HG03469 (cell line): Measurements from ENCODE around the gene ARHGEF12.

Experiments used
- ATAC-seq: cut with Tn5 transposase; IDR thresholded peaks from one replicate; pipeline ENCODE4 v1.9.1; 2021; ENCODE audit warnings: mild to moderate bottlenecking, moderate library complexity, moderate number of reproducible peaks; ENCODE audit not compliant: unreplicated experiment

Gene ARHGEF12

DNA sequence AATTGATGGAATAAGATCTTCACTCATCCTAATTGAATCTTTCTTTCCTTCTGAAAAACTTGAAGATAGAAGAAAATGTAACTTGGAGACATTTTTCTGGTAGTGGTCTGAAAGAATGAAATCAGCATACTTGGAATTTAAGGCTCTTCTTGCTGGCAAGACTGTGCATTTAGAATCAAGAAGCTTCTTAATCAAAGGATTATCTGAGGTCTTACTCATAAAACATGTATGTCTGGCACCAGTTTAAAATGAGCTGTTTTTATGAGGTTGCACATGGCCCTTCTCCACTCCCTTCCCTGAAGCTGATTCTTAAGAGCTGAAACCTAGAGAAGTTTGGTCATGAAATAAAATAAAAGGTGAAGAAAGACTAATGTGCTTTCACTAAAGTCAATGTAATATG, 77.3 kb downstream of the ARHGEF12 start:
- ATAC-seq = no peak

DNA sequence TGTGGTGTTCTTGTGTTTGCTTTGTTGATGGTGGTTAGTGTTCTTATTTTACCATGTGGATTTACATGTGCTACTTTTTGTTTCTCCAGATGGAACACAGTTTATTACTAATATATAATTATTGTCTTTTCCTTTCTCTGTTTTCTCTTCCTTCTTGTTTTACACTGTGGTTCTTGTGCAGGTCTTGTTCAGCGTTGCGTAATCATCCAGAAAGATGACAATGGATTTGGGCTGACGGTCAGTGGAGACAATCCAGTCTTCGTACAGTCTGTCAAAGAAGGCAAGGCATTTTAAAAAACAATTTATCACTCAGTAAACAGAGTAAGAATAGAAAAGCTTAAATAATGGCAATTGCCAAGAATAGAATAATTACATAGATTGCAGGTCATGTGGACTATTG, 84.4 kb downstream of the ARHGEF12 start:
- ATAC-seq = no peak

DNA sequence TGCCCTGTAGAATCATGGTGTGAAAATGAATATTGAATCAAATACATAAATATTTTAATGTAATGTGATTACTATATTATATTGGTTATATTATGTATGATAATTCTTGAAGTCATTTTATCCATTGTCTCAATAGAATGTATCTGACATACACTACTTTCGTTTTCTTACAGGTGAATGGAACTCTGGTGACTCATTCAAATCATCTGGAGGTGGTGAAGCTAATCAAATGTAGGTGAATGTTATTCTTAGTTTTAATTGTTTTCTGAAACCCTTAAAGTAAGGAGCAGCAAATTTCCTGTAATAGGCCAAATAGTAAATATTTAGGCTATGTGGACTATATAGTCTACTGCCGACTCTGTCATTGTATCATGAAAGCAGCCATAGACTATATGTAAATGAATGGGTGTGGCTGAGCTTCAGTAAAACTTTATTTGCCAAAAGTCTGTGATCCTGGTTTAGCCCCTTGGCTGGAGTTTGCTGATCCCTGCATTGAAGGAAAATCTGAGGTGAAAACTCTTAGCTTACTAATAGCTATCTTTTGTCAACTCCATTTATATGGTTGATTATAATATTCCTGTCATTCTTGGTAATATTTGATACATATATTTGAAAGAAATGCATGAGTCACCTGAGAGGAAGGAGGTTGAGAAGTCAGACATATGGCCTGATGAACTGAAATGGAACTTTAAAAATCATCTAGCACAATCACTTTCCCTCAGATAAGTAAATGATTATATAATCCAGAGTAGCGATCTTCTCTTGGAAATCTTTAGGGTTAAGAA, 88.2 kb downstream of the ARHGEF12 start:
- ATAC-seq = no peak

DNA sequence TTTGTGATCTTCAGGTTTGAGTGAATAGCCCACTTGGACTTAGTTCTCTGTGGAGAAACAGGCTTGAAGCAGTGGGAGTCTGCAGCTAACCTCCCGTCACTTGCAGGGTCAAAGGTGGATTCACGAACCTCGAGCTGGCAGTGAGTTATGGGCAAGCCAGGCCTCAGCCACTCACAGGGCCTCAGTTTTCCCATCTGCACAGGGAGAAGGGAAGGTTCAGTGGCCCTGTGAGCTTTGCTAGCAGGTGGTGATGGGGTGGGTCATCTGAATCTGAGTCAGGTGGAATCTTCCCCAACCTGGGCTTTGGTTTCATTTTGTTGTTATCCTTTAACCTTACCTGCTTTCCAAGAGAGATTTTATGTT, 88.7 kb downstream of the ARHGEF12 start:
- ATAC-seq = no peak

DNA sequence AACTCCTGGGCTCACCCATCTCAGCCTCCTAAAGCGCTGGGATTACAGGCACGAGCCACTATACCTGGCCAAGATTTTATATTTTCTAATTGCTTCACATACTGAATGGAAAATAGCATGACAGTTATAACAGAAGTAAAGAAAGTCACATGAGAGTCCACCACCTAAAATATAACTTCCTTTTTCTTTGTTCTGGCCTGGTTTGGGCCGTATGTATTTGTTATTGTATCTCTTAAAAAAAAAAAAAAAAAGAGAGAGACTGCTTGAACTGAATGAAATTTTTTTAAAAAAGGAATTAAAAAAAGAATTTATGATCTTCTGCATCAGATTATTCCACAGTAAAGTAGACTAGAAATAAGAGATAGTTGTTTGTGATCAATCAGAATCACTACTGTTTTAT, 89.3 kb downstream of the ARHGEF12 start:
- ATAC-seq = no peak

DNA sequence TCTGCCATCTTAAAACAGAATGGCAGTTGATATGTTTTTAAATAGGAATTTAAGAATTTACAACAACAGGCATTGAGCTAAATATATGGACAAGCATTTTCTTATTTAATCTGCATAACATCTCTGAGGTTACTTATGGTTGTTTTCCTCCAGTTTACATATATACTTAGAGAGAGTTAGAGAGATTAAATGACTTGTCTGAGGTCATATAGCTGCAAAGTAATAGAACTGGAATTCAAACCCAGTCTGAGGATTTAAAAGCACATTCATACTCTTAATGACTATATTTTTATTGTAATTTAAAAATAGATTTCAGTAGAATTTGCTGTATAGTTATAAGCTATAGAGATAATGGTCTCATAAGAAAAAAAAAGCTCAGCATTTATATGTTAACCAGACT, 93.9 kb downstream of the ARHGEF12 start:
- ATAC-seq = no peak

GRCh38 chr11:120431633-120432032, 95.4 kb downstream of the ARHGEF12 start:
- ATAC-seq = no peak

- no peak for ATAC-seq
Measured at GRCh38 chr11:120432056-120433018, 96.1 kb downstream of the ARHGEF12 start.

DNA sequence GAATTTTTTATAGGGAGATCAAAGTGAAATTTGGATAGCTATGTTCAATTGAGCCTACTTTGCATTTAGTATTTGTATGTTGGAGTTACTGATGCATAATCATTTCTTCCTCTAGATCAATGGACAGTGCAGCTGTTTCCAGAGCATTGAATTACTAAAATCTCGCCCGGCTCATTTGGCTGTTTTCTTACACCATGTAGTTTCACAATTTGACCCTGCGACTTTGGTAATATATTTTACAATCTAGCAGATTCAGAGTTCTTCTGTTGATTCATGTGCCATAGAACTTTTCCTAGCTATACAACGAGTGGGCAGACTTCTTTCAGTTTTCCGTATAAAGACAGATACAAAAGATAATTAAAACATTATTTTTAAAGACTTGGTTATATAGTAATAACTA, 105.4 kb downstream of the ARHGEF12 start:
- ATAC-seq = no peak

DNA sequence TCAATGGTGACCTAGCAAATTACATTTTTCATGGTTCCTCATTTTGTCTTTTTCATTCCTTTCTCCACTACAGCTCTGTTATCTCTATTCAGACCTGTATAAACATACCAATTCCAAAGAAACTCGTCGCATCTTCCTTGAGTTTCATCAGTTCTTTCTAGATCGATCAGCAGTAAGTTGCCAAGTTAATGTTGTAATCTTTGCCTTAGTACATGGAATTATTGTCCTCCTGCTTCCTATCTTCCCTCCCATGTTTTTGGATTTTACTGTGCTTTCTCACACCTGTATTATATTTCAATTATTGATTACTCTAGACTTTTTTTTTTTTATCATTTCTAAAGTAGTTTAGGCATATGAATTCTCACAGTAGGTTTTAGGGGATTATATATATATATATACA, 105.8 kb downstream of the ARHGEF12 start:
- ATAC-seq = no peak

DNA sequence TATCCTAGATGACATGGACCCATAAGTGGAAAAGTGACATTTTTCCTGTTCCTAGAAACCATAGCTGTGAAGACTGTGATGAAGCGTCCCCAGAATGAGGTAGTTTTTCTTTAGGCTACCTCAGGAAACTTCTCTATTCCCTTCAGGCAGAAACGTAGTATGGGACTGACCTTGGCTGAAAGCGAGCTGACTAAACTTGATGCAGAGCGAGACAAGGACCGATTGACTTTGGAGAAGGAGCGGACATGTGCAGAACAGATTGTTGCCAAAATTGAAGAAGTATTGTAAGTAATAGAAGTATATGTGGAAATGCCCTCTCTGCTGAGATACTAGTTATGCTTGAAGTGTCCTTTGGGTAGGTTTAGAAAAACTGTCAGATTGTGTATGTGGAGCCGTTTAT, 110.6 kb downstream of the ARHGEF12 start:
- no peak for ATAC-seq

GRCh38 chr11:120448240-120448639, 112.0 kb downstream of the ARHGEF12 start:
- no peak for ATAC-seq

DNA sequence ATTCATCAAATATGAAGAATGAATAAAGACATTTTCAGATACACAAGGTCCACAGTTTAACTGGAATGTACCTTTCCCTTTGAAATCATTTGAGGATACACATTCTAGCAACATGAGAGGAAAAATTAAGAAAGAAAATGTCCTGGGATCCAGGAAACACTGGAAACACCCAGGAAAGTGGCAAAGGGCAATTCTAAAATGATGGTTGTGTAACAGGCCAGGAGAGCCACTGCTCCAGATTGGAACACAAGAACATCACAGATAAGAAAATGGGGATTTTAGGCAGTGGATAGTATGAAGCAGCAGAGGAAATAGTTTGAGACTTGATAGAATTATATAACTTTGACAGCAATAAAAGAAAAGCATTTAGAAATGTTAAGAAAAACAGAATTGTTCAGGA, 119.3 kb downstream of the ARHGEF12 start:
- no peak for ATAC-seq

DNA sequence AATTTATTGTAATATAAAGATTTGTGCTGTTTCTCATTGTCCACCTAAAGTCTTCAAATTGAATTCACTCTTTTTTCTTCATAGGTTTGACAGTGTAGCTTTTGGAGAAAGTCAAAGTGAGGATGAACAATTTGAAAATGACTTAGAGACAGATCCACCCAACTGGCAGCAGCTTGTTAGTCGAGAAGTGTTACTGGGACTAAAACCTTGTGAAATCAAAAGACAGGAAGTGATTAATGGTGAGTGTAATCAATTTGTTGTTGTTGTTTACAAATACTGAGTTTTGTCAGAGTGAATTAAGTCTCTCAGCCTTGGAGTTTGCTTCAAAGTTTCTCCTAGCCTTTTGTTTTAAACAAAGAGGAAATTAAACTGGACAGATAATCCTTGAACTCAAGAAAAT, 121.8 kb downstream of the ARHGEF12 start:
- no peak for ATAC-seq

DNA sequence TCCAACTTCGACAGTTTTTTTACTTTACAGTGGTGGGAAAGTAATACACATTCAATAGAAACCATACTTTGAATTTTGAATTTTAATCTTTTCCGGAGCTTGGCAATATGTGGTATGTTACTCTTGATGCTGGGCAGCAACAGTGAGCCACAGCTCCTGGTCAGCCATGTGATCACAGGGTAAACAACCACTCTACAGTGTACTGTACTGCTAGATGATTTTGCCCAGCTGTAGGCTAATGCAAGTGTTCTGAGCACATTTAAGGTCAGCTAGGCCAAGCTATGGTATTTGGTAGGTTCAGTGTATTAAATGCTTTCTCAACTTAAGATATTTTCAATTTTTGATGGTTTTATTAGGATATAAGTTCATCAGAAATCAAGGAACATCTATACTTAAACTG, 126.6 kb downstream of the ARHGEF12 start:
- ATAC-seq = no peak

- no peak for ATAC-seq
Measured at GRCh38 chr11:120465921-120466534, 129.8 kb downstream of the ARHGEF12 start.

GRCh38 chr11:120467627-120468026, 131.4 kb downstream of the ARHGEF12 start:
- no peak for ATAC-seq

- ATAC-seq = no peak
Measured at GRCh38 chr11:120471131-120471530, 134.9 kb downstream of the ARHGEF12 start.

DNA sequence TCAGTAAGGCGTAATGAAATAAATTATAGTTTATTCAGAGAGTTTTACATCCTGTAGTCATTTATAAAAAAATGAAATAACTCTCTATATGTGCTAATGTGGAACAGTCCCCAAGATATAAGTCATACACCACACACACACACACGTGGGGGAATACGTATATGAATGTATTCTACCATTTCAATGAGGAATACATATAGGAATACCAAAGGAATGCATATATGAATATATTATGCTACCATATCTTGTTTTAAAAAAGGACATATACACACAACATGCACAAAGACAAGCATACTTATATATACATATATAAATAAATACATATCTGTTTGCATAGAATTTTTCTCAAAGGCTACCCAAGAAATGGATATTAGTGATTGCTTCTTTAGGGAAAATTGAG, 135.8 kb downstream of the ARHGEF12 start:
- ATAC-seq = no peak

GRCh38 chr11:120473503-120473902, 137.3 kb downstream of the ARHGEF12 start:
- ATAC-seq = no peak

DNA sequence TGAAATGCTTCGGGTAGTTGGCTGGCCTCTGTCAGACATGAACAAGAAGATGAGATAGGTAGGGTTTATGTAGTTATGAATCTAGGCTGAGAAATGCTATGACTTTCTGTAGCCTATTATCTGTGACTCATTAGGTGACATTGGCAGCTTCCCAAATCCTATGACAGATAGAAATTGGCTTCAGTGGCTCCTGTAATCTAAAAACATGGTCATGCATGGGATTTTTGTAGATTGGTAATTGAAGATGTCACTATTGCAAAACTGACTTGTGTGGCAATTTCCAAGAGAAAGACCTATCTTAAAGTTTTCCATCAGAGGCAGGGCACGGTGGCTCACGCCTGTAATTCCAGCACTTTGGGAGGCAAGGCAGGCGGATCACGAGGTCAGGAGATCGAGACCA, 145.9 kb downstream of the ARHGEF12 start:
- ATAC-seq = no peak

DNA sequence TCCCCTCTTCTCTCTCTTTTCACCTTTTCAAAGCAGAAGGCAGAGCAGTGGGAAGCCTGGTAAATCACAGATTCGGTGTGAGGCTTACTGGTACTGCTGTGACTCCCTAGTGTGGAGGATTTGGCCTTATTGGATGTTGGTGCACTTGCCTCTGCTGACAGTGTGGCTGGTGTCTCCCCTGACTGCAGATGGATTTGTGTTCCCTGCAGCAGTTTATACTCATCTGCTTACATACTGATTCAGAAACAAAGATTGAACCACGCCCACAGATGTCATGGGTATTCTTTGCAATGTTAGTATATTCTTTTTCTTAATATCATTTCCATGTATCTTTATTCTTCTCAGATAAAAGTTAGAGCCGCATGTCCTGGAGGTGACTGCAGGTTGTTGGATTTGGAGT, 148.5 kb downstream of the ARHGEF12 start:
- no peak for ATAC-seq
